Stimulated activated CD4-positive, alpha-beta T cell treated with anti-CD3 and anti-CD28 coated beads, Interleukin-1b, Interleukin-23, amount 100 ng/mL, for 1 hour (primary cell): ENCODE measurements around the gene TEAD3.
"Not testable (repeated sequence)": the region's sequence is repeated elsewhere in the genome, so short reads cannot be mapped to it uniquely, and the experiment has no call there.

Source experiments
- DNase-seq, 2 donors: peaks; one replicate each; pipeline ENCODE4 v3.0.0-alpha.2; 2020; ENCODE audit warnings: low read depth in 2 of 2

TEAD3 gene

DNA sequence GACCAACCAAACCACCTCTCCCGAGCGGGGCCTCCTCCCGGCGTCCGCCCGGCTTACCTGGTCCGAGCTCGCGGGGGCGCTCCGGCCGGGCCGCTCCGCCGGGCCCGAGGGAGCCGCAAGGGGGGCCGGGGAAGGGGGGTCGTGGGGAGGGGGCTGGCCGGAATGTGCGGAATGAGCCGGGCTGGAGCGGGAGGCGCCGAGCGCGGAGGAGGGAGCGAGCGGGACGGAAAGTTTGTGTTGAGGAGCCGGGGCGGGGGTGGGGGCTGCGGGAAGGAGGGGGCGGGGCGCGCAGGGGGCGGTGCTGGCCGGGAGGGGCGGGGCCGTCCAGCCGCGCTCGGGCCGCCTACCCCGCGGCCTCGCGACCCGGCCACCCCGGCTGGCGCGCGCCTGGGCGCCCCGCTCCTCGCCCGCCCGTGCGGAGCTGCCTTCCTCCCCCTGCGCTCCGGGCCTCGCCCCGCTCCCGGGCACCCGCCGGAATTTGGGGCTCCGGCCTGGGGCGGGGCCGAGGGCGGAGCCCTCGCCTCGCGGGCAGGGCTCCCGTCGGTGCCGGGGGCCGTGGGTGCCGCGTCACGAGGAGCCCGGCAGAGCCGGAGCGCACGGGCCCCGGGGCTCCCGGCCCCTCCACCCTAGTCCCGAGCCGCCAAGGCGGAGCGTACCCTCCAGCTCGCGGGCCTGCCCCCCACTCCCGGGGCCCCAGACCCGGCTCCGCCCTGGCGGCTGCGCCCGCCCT lies at the start of gene TEAD3:
TSS of gene TEAD3 (minus strand) at position 239 of the 730 bp plus-strand sequence.
- DNase-seq = peak in 1 of 2 donors; percentile 31

DNA sequence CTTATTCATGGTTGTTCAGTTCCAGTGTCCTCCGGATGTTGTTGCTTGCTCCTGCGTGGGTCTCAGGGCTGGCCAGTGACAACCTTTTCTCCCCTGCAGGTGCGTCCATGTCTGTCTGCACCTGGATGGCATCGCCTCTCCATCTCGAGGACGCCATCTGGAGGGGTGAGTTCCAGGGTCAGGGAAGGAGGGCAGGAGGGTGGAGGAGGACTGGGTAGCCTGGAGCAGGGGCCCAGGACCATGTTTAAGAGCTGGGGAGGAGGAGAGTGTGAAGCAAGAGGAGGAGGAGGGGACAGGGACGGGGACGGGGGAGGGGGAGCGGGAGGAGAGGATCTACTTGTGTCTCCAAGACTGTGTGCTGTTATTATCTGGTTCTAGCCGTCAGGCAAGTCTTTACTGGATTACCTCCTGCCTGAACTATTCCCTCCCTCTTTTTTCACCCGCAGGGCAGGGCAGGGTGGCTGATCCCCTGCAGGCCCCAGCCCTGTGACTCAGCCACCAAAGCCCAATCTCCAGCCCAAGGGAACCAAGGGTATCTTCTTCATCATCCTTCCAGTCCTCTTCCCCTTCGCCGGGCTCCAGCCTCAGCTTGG lies 48.0 kb upstream of the TEAD3 start:
- DNase-seq = no peak

DNA sequence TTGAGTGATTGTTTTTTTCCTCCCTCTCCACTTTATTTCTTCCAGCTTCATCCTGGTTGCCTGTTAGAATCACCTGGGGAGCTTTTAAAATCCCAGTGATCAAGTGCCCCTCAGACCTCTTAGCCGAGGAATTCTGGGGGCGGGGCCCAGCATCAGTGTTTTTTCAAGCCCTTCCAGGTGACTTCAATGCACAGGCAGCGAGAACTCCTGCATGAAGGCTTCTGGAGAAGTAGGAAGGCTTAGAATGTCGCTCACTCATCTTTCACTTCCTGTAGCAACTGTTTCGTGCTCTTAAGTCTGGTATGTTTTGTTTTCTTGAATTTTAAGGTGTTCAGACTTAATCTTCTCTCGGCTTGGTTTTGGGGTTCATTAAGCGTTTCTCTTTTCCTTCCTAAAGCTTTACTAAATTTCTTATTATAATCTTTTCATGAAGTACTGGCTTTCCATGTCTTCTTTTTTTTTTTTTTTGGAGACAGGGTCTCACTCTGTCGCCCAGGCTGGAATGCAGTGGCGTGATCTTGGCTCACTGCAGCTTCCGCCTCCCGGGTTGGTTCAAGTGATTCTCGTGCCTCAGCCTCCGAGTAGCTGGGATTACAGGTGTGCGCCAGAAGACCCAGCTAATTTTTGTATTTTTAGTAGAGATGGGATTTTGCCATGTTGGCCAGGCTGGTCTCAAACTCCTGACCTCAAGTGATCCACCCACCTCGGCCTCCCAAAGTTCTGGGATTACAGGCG lies 46.7 kb upstream of the TEAD3 start:
- no peak for DNase-seq

DNA sequence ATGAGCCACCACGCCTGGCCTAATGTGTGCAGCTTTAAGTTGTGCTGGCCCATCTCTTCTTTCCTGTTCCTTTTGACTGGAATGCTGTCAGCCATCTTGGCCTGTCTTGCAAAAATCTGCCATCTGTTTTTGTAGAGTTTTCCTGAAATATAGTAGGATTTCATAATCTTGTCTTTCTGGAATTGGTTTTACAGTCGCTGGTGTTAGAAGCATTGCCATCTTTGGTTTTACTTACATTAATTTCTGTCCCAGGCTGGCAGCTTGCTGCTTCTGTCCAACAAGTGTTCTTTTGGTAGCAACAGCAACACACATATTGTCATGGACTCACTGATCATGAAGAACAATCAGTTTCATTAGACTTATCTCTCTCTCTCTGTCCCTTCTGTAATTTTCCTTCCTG lies 45.0 kb upstream of the TEAD3 start:
- DNase-seq = no peak

DNA sequence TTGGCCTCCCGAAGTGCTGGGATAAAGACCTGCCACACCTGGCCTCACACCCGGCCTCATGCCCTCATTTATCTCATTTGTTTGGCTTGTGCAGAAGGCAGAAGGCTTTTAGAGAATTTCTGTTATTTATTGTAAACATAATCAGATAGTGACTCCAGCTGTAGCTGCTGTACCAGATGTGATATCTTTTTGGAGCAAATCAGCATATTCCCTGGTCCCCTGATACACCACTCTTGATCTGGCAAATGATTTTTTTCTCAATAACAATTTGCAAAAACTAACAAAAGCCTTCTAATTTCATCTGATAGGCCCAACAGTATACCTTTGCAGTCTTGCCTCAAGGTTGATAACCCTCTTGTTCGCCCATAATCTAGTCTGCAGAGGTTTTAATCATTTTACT lies 42.3 kb upstream of the TEAD3 start:
- DNase-seq = no peak

DNA sequence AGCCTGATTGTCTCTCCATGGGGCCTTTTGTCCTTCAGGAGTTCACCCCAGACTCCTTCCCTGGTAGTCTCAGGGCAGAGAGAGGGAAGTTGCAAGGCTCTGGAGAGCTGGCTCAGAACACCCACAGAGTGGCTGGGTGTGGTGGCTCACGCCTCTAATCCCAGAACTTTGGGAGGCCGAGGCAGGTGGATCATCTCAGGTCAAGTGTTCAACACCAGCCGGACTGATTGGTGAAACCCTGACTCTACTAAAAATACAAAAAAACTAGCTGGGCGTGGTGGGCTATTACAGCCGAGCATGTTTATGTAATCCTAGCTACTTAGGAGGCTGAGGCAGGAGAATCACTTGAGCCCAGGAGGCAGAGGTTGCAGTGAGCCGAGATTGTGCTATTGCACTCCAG lies 39.0 kb upstream of the TEAD3 start:
- DNase-seq = not testable (repeated sequence)

DNA sequence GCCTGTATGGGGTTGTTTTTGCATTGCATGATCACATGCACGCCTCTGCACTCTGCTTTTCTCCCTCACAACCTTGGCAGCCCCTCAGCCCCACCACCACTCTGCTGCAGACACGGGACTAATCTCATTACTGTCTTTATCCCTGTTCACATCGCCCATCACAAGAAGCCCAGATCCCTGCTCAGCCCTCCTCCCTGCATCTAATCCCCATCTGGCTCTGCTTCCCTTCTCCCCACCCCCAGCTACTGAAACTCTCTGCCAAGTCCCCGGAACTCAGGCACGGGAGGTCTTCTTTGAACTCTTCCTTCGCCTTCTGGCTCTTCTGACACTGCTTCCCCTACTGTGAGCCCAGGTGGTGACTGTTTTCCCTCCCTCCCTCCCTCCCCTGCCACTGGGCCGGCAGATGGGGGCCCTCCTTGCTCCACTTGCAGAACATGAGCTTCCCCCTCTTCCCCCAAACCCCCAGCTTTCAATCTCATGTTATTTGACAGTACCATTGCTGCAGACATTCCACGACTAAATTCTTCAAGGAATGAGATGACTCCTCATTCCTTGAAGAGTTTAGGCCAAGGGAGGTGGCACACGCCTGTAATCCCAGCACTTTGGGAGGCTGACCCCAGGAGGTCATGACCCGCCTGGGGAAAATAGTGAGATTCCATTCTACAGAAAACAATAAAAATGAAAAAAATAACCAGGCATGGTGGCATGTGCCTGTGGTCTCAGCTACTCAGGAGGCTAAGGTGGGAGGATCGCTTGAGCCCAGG lies 37.7 kb upstream of the TEAD3 start:
- no peak for DNase-seq

DNA sequence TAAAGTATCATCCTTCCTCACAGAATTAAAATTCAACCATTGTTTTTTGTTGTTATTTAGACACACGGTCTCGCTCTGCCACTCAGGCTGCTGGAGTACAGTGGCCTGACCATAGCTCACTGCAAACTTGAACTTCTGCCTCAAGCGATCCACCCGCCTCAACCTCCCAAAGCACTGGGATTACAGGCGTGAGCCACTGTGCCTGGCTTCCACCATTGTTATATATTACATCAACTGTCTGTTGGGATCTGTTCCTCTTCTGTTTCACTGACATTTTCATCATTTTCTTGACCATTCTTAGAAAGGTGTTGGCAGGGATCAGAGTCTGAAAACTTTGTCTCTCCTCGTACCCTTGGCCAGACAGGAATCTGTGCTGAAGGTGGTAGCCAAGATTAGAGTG lies 37.1 kb upstream of the TEAD3 start:
- DNase-seq = no peak

DNA sequence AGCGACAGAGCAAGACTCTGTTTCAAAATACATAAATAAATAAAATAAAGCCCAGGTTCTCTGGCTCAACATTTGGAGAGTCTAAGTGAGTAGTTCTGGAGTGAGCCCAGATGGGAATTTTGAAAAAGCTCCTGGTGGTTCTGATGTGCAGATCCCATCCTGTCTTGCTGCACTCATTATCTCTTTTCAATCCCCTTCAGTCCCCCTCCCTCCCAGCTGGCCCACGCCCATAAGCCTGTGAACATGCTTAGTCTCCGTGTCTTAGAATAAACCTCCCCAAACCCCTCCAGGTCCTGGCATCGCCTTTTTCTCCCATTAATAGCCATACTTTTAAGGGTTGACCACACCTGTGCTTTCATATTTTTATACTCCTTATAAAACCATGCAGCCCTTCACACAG lies 35.2 kb upstream of the TEAD3 start:
- DNase-seq = no peak

DNA sequence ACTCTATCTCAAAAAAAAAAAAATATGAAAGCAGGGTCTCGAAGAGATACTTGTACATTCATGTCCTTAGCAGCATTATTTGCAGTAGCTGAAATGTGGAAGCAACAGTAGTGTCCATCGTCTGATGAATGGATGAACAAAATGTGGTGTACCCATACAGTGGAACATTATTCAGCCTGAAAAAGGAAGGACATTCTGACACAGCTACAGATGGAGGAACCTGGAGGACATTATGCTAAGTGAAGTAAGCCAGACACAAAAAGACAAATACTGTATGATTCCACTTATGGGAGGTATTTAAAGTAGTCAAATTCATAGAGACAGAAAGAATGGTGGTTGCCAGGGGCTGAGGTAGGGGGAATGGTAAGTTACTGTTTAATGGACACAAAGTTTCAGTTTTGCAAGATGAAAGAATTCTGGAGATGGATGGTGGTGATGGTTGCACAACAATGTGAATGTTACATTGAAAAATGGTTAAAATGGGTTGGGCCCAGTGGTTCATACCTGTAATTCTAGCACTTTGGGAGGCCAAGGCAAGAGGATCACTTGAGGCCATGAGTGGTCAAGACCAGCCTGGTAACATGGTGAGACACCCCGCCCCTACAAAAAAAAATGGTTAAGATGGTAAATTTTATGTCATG lies 27.6 kb upstream of the TEAD3 start:
- no peak for DNase-seq

DNA sequence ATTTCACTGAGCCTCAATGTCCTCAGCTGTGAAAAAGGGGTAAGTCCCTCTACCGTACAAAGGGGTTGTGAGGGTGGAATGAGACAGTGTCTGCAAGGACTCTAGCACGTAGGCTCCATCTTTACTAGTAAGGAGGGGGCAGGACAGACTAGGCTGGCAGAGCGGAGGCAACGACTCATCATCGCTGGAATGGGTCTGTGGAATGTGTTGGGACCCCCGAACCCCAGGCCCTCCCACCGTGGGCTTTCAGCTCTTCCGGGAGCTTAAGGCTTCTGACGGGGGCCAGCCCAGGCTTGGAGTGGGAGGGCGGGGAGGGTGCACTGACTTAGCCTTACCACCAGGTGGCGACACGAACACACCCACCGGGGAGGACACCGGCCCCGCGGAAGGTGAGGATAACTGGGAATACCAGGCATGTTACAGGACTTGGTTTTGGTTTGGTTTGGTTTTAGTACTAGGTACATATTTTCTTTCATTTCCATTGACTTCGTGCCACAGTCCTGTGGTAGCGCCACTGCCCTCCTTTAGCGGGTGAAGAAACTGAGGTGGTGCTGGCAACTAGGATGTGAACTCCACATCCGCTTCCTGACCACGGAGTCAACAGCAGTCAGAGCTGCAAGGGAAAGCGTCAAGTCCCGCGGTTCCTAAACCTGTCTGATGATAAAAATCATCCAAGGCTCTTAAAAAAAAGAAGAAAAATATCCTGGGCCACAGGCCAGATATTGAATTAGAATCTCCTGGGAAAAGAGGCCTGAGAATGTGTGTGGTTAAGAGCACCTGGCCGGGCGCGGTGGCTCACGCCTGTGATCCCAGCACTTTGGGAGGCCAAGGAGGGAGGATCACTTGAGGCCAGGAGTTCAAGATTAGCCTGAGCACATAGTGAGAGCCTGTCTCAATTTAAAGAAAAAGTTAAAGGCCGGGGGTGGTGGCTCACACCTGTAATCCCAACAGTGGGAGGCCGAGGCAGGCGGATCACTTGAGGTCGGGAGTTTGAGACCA lies 26.1 kb upstream of the TEAD3 start:
- peak; percentile 37 to 76 for DNase-seq

DNA sequence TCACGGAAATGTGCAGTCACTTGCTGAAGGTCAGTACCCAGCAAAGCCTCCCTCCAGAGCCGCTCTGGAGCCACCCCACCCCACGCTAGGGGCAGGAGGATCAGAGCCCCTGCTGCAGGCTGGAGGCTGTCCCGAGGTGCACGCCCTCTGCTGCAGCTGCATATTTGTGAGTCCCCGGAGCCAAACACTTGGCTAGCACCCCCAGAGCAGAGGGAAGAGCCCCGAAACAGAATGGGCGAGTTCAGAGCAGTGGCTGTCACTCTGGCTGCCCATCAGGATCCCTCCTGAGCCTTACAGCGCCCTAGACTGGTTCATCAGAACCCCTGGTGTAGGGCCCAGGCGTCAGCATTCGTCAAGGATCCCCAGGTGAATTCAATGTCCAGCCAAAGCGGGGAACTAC lies 25.3 kb upstream of the TEAD3 start:
- DNase-seq = no peak

DNA sequence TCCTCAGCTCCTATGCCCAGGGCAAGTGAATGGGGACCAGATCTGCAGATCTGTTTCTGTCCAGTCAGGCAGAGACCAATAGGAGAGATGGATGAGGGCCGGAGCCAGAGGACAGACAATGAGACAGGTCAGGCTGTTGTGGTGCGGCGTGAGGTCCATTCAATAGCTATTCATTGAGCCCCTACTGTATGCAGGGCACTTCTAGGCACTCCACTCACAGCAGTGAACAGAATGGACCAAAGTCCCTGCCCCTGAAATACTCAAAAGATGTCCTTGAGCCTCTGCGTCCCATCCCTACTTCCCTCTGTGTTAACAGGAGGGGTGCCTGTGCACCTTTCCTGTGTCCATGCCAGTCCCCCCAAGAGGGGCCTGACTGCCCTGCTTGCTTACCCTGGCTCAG lies 24.4 kb upstream of the TEAD3 start:
- no peak for DNase-seq

DNA sequence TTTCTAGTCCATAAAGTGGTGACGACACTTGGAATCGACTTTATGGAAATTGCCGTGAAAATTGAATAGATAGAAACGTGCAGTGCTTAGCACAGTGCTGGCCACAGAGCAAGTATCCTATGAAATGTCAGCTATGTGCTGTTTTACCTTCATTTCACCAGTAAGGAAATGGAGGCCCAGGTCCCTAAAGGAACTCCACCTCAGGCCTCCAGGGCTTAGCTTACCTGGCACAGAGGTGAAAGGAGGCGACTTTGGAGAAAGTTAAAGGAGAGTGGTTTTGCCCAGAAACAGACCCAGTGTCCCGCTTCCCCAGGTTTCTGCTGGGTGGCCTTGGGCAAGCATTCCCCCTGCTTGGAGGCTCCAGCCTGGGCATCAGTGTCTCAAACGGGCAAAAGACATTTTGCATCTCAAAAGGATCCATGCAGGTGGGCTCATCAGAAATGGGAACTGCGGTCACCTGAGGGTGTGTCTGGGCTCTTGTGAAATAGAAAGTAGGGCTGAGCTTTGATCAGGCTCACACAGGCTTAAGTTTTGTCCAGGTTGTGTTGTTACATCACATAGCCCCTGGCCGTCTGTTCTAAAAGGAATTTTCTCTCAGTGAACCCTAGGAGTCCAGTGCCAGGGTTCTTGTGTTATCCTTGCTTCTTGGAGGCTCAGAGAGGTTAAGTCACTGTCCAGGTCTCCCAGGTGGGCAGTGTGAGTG lies 22.6 kb upstream of the TEAD3 start:
- no peak for DNase-seq

DNA sequence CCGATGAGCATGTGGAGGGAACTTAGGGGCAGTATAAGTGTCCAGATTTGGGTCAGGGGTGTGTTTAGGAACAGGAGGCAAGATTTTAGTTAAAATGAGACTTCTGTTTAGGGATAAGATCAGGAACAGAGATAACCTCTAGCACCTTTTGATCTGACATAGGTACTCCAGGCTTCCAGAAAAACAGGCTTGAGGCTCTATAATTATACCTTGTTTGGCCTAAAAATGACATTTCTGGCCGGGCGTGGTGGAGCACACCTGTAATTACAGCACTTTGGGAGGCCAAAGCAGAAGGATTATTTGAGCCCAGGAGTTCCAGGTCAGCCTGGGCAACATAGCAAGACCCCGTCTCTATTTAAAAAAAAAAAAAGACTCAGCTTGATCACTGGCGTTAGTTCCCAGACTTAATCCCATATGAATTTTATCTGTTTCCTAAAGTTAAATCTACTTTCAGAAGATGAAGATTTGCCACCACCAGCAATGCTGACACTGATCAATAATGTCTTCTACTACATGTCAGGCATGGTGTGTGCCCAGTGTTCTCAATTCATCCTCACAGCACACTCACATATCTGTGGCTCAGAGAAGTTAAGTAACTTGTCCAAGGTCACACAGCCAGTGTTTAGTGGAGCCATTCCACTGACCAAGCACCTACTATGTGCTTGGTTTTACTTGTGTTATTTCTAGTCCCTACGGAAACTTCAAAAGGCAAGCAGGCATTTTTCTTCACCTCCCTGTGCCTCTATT lies 21.9 kb upstream of the TEAD3 start:
- no peak for DNase-seq

DNA sequence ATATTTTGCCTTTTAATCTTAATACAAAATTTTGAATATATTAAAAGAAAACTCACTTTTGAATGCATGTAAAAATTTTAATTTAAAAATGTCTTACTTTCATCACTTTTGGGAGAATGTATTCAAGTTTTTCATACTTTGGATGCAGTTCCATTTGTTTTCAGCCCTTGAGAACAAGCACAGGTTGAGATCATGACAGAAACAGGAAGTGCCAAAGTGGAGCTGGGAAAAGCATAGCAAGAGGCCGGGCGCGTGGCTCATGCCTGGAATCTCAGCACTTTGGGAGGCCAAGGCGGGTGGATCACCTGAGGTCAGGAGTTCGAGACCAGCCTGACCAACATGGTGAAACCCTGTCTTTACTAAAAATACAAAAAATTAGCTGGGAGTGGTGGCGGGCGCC lies 21.1 kb upstream of the TEAD3 start:
- not testable (repeated sequence) for DNase-seq

DNA sequence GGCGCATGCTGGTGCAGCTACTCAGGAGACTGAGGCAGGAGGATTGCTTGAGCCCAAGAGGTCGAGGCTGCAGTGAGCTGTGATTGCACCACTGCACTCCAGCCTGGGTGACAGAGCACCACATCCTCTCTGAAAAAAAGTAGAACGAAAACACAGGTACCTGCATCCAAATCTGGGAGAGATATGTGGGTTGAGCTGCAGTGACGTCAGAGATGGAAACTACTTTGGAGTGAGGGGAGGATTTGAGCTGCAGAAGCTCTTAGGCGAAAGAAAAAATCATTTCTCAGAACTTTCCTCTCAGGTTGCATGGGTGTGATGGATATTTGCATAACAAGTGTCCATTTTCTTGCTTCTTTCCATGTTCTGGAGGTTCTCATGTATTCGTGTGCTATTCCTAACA lies 19.8 kb upstream of the TEAD3 start:
- no peak for DNase-seq

DNA sequence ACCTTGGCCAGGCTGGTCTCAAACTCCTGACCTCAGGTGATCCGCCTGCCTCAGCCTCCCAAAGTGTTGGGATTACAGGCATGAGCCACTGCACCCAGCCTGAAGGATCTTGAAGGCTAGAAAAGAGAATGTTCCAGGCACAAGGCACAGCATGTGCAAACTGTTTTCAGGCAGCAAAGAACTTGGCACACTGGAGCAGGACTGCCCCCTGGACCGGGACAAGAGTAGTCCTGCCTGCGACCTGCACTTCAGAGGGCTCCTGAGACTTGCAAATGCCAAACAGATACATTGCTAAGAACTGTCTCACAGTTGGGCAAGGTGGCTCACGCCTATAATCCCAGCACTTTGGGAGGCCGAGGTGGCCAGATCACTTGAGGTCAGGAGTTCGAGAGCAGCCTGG lies 19.1 kb upstream of the TEAD3 start:
- not testable (repeated sequence) for DNase-seq

DNA sequence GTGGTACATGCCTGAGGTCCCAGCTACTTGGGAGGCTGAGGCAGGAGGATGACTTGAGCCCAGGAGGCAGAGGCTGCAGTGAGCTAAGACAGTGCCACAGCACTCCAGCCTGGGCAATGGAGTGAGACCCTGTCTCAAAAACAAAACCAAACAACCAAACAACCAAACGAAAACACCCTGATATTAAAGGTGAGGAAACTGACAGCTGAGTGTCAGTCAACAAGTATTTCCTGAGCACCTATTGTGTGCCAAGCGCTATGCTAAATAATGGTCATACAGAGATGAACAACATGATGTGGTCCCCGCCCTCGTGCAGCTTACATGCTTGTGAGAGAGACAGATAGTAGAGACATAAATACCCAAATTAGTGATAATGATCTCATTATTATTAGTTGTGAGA lies 17.7 kb upstream of the TEAD3 start:
- DNase-seq = no peak
